ENCODE data around the gene NPTN. TPM values are rescaled to one million over a fixed set of nuclear protein-coding genes. Genes with fewer than 3 reads are reported as not detected.

NPTN gene
- total and polyA plus RNA-seq, 9 of the 15 experiments (the other 6 are each of a cell fraction or from before 2014, with no cell fraction given), result 9.6 to 48.5 (median 21.7) TPM

DNA sequence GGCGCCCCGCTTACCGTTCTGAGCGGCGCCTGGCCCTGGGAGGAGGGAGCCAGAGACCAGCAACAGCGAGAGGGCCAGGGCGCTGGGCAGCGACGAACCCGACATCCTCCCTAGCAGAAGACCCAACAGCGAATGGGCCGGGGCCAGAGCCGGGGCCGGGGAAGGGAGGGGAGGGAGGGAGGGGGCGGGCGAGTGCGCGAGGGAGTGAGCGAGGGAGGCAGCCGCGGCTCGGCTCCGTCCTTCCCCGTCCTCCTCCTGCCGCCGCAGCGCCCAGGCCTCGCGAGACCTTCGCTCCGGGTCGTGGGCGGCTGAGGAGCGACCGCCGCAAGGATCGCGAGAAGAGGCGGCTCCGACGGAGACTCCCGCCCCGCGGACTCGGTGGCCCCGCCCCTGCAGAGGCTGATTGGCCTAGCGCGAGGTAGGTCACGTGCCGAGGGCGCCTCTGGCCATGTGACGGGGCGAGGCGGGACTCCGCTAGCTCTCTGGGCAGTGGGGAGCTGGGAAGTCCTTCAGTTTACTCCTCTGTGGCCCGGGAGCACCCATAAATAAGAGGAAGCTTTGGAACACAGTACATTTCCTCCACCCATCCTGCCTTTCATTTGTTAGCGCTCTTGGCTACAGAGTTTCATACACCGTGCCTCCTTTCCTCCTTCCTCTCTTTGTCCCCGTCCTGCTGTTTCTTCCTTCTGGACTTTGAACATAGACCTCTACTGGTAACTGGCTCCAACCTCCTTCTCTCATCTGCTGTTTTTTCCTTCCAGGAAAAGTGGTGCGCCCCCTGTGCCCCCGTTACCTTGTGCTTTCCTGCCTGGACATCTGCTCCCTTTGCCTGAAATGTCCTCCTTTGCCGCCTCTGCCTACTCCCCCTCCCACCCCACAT lies at the start of gene NPTN (continued):
- TF ChIP-seq, protein P1, sequence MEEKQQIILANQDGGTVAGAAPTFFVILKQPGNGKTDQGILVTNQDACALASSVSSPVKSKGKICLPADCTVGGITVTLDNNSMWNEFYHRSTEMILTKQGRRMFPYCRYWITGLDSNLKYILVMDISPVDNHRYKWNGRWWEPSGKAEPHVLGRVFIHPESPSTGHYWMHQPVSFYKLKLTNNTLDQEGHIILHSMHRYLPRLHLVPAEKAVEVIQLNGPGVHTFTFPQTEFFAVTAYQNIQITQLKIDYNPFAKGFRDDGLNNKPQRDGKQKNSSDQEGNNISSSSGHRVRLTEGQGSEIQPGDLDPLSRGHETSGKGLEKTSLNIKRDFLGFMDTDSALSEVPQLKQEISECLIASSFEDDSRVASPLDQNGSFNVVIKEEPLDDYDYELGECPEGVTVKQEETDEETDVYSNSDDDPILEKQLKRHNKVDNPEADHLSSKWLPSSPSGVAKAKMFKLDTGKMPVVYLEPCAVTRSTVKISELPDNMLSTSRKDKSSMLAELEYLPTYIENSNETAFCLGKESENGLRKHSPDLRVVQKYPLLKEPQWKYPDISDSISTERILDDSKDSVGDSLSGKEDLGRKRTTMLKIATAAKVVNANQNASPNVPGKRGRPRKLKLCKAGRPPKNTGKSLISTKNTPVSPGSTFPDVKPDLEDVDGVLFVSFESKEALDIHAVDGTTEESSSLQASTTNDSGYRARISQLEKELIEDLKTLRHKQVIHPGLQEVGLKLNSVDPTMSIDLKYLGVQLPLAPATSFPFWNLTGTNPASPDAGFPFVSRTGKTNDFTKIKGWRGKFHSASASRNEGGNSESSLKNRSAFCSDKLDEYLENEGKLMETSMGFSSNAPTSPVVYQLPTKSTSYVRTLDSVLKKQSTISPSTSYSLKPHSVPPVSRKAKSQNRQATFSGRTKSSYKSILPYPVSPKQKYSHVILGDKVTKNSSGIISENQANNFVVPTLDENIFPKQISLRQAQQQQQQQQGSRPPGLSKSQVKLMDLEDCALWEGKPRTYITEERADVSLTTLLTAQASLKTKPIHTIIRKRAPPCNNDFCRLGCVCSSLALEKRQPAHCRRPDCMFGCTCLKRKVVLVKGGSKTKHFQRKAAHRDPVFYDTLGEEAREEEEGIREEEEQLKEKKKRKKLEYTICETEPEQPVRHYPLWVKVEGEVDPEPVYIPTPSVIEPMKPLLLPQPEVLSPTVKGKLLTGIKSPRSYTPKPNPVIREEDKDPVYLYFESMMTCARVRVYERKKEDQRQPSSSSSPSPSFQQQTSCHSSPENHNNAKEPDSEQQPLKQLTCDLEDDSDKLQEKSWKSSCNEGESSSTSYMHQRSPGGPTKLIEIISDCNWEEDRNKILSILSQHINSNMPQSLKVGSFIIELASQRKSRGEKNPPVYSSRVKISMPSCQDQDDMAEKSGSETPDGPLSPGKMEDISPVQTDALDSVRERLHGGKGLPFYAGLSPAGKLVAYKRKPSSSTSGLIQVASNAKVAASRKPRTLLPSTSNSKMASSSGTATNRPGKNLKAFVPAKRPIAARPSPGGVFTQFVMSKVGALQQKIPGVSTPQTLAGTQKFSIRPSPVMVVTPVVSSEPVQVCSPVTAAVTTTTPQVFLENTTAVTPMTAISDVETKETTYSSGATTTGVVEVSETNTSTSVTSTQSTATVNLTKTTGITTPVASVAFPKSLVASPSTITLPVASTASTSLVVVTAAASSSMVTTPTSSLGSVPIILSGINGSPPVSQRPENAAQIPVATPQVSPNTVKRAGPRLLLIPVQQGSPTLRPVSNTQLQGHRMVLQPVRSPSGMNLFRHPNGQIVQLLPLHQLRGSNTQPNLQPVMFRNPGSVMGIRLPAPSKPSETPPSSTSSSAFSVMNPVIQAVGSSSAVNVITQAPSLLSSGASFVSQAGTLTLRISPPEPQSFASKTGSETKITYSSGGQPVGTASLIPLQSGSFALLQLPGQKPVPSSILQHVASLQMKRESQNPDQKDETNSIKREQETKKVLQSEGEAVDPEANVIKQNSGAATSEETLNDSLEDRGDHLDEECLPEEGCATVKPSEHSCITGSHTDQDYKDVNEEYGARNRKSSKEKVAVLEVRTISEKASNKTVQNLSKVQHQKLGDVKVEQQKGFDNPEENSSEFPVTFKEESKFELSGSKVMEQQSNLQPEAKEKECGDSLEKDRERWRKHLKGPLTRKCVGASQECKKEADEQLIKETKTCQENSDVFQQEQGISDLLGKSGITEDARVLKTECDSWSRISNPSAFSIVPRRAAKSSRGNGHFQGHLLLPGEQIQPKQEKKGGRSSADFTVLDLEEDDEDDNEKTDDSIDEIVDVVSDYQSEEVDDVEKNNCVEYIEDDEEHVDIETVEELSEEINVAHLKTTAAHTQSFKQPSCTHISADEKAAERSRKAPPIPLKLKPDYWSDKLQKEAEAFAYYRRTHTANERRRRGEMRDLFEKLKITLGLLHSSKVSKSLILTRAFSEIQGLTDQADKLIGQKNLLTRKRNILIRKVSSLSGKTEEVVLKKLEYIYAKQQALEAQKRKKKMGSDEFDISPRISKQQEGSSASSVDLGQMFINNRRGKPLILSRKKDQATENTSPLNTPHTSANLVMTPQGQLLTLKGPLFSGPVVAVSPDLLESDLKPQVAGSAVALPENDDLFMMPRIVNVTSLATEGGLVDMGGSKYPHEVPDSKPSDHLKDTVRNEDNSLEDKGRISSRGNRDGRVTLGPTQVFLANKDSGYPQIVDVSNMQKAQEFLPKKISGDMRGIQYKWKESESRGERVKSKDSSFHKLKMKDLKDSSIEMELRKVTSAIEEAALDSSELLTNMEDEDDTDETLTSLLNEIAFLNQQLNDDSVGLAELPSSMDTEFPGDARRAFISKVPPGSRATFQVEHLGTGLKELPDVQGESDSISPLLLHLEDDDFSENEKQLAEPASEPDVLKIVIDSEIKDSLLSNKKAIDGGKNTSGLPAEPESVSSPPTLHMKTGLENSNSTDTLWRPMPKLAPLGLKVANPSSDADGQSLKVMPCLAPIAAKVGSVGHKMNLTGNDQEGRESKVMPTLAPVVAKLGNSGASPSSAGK (IDR thresholded peaks at IDR 0.05), result peak; percentile 91
- TF ChIP-seq ZNF445 (CRISPR knock-in tag; IDR thresholded peaks at IDR 0.05; ENCODE audit: low read depth), result no peak
- peak; percentile 65 for TF ChIP-seq SMAD4 (CRISPR knock-in tag; conservative IDR thresholded peaks at IDR 0.05)
- TF ChIP-seq, protein P2, sequence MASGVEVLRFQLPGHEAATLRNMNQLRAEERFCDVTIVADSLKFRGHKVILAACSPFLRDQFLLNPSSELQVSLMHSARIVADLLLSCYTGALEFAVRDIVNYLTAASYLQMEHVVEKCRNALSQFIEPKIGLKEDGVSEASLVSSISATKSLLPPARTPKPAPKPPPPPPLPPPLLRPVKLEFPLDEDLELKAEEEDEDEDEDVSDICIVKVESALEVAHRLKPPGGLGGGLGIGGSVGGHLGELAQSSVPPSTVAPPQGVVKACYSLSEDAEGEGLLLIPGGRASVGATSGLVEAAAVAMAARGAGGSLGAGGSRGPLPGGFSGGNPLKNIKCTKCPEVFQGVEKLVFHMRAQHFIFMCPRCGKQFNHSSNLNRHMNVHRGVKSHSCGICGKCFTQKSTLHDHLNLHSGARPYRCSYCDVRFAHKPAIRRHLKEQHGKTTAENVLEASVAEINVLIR (CRISPR knock-in tag; IDR thresholded peaks at IDR 0.05), result no peak
- TF ChIP-seq, protein P3, sequence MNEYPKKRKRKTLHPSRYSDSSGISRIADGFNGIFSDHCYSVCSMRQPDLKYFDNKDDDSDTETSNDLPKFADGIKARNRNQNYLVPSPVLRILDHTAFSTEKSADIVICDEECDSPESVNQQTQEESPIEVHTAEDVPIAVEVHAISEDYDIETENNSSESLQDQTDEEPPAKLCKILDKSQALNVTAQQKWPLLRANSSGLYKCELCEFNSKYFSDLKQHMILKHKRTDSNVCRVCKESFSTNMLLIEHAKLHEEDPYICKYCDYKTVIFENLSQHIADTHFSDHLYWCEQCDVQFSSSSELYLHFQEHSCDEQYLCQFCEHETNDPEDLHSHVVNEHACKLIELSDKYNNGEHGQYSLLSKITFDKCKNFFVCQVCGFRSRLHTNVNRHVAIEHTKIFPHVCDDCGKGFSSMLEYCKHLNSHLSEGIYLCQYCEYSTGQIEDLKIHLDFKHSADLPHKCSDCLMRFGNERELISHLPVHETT (CRISPR knock-in tag; conservative IDR thresholded peaks at IDR 0.05 in 1 of 2, IDR thresholded peaks at IDR 0.05 in 1 of 2), result peak in 1 of 2 experiments; percentile 33; a peak in 1 of 4 replicates
- no peak for TF ChIP-seq ZFPM2 (CRISPR knock-in tag; IDR thresholded peaks at IDR 0.05)
- TF ChIP-seq ETS2 (tag; IDR thresholded peaks at IDR 0.05; ENCODE audit: borderline replicate concordance, poor library complexity, severe bottlenecking), result no peak
- TF ChIP-seq, protein P4, sequence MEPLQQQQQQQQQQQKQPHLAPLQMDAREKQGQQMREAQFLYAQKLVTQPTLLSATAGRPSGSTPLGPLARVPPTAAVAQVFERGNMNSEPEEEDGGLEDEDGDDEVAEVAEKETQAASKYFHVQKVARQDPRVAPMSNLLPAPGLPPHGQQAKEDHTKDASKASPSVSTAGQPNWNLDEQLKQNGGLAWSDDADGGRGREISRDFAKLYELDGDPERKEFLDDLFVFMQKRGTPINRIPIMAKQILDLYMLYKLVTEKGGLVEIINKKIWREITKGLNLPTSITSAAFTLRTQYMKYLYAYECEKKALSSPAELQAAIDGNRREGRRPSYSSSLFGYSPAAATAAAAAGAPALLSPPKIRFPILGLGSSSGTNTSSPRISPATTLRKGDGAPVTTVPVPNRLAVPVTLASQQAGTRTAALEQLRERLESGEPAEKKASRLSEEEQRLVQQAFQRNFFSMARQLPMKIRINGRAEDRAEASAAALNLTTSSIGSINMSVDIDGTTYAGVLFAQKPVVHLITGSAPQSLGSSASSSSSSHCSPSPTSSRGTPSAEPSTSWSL (CRISPR knock-in tag; IDR thresholded peaks at IDR 0.05; ENCODE audit: borderline replicate concordance), result no peak
- TF ChIP-seq CBFB (CRISPR knock-in tag; IDR thresholded peaks at IDR 0.05), result no peak
- no peak for TF ChIP-seq YBX1 (IDR thresholded peaks at IDR 0.05)
